ENCODE measurements around the gene TMEM143. TPM values are rescaled to one million over a fixed set of nuclear protein-coding genes. Genes with fewer than 3 reads are reported as not detected.
"Not testable (repeated sequence)": the region's sequence is repeated elsewhere in the genome, so short reads cannot be mapped to it uniquely, and the experiment has no call there.

The TMEM143 gene
- total RNA-seq = 1.6 and 1.8 TPM in 2 replicates

DNA sequence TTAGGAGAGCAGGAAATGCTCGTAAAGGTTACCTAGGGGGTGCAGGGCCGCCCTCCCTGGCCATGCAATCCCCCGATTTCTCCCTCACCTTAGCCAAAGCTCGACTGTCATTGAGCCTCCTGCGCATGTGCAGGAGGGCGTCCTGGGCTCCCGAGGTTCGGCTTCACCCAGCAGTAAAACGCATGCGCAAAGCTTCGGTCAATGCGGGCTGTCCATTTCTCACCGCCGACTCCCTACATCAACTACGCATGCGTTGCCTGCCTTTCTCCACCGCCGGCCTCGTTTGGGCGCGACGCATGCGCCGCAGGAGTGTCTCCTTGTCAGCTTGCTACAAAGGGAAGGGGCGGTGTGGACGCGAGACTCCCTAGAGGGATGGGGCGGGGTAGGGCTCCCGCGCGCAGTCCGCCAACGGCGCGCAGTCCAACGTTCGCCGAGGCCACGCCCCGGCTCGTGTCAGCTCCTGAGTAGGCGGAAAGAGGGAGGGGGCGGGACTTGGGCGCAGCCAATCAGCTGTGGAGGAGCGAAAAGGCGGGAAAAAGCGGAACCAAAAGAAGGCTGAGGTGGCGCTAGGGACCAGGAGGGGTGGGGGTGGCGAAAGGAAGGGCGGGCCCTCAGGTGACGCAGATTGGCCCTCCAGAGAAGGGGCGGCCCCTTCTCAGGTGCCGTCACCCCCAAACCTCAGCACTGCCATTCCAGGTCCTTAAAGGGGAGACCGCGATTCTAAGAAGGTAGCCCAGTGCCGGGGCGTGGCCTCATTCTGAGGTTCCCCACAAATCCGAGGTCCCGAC, at the start of gene TMEM143, which contains the start of gene SYNGR4:
Gene TMEM143 (minus strand): TSS at position 131 of the 788 bp plus-strand sequence. CDS start 20 bp downstream, at position 111.
Gene SYNGR4 (plus strand): TSS at position 558 of the 788 bp plus-strand sequence. CDS start 1,476 bp downstream, outside the sequence.
- peak; percentile 99 to 100 for DNase-seq (ENCODE audit: low read depth in 2 of 2)

DNA sequence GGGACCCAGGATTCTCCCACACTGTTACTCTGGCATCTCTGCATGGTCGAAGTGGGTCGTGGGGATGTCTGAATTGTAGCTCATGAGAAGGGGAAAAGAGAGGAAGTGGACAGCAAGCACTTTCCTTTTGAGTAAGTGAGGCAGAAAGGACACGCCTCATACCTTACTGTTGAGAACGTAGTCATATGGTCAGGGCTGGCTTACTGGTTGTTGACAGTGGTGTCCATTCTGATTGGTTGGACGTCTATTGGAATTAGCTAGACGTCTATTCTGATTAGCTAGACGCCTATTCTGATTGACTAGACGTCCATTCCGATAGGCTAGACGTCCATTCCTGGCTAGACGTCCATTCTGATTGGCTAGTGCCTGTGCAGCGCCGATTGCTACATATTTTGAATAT, 42.1 kb upstream of the TMEM143 start:
- no peak for DNase-seq (ENCODE audit: low read depth in 2 of 2)

DNA sequence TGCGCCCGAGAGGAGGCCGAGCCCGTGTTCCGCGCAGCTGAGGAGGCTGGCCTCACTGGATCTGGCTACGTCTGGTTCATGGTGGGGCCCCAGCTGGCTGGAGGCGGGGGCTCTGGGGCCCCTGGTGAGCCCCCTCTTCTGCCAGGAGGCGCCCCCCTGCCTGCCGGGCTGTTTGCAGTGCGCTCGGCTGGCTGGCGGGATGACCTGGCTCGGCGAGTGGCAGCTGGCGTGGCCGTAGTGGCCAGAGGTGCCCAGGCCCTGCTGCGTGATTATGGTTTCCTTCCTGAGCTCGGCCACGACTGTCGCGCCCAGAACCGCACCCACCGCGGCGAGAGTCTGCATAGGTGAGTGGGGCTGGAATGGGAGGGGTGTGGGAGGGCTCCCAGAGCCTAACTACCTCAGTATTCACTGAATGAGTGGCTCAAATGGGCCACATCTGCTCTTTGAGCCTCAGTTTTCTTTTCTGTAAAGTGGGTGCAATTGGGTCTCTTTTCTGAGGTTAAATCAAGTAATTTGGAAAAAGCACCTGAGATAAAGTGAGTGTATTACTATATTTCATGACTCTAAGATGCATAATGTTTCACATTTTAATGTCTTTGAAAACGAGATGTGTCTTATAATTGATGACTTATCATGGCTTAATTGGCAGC, 41.4 kb upstream of the TMEM143 start:
- DNase-seq (ENCODE audit: low read depth in 2 of 2) = no peak

DNA sequence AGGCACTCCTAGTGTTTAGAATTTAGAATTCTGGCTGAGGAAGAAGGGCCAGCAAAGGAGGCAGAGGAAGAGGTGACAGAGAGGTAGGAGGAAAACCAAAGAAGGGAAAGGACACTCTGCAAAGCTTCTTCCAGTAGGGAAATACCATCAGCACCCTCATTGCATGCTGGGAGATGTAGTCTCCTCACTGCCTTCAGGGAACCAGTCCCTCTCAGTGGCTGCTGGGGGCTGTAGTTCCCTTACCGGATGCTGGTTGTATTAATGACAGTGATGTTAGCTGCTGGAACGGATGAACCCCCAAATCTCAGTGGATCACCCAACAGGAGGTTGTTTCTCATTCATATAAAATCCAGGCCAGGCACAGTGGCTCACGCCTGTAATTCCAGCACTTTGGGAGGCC, 39.9 kb upstream of the TMEM143 start:
- DNase-seq (ENCODE audit: low read depth in 2 of 2) = peak; percentile 56 to 68

DNA sequence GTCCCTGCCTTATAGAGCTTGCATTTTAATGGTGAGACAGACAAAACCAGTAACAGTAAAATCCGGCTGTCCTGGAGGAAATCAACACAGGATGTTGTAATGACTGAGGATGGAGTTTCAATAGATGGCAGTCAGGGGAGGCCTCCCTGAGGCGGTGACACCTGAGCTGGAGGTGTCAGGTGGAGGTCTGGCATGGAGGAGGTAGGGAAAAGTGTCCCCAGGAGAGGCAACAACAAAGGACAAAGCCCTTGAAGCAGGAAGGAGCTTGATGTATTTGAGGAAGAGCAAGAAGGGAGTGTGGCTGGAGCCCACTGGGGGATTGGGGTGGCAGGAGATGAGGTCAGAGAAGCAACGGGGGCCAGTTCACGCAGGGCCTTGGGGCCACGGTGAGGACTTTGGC, 37.5 kb upstream of the TMEM143 start:
- no peak for DNase-seq (ENCODE audit: low read depth in 2 of 2)

DNA sequence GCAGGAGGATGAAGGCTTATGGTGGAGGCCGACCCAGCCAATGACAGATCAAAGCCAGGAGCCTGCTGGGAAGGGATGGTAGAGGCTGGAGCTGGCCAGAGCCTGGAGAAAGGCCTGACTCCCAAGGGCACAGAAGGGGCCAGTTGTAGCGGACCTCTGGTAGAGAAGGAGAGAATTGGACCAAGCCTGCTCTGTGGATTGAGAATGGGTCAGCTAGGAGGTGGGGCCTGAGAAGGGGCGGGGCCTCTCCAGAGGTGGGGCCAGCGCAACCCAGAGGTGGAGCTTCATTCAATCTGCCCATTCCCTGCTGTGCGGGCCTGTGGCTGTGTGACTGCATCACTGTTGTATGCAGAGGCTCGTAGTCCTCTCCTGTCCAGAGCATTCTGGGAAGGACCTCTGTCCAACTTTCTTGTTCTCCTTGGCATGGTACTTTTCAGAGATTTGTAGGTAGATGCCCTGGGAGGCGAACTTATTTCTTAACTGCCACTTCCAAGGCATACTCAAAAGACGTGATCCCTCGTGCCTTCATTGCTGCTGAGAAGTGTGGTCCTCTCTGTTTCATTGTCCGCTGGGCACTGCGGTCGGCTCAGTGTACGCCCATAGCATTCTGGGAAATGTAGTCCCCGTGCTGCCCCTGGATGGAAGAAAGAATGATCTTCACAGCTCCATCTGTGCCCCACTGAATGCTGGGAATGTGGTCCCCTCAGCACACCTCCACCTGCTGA, 36.4 kb upstream of the TMEM143 start:
- peak in 1 of 2 donors; percentile 82 for DNase-seq (ENCODE audit: low read depth in 2 of 2)

DNA sequence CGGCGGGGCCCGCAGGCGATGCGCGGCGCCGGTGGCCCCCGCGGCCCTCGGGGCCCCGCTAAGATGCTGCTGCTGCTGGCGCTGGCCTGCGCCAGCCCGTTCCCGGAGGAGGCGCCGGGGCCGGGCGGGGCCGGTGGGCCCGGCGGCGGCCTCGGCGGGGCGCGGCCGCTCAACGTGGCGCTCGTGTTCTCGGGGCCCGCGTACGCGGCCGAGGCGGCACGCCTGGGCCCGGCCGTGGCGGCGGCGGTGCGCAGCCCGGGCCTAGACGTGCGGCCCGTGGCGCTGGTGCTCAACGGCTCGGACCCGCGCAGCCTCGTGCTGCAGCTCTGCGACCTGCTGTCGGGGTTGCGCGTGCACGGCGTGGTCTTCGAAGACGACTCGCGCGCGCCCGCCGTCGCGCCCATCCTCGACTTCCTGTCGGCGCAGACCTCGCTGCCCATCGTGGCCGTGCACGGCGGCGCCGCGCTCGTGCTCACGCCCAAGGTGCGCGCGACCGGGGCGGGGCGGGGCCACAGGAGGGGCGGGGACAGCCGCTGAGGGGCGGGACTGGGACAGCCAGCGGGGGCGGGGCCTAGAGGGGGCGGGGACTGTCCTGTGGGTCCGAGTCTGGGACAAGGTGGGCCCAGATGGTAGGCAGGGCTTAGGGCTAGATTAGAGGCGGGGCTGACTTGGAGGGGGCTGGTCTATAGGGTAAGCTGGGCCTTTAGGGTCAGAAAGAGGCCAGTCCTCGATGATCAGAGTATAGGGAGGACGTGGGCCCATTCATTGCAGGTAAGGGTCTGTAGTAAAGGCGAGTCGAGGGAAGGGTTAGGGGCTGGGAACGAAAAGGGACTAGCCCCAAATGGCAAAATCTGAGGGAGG, 34.9 kb upstream of the TMEM143 start:
- peak in 1 of 2 donors; percentile 89 for DNase-seq (ENCODE audit: low read depth in 2 of 2)

DNA sequence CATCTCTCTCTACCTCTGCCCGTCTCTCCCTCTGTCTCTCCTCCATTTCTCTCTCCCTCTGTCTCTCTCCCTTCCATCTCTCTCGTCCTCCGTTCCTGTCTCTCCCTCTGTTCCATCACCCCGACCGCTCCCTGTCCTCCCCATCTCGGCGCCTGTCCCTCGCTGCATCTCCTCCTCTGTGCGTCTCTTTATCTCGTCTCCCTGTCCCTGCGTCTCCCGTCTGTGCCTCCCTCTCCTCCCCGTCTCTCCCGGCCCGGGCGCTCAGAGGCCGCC, 34.3 kb upstream of the TMEM143 start:
- no peak for DNase-seq (ENCODE audit: low read depth in 2 of 2)

DNA sequence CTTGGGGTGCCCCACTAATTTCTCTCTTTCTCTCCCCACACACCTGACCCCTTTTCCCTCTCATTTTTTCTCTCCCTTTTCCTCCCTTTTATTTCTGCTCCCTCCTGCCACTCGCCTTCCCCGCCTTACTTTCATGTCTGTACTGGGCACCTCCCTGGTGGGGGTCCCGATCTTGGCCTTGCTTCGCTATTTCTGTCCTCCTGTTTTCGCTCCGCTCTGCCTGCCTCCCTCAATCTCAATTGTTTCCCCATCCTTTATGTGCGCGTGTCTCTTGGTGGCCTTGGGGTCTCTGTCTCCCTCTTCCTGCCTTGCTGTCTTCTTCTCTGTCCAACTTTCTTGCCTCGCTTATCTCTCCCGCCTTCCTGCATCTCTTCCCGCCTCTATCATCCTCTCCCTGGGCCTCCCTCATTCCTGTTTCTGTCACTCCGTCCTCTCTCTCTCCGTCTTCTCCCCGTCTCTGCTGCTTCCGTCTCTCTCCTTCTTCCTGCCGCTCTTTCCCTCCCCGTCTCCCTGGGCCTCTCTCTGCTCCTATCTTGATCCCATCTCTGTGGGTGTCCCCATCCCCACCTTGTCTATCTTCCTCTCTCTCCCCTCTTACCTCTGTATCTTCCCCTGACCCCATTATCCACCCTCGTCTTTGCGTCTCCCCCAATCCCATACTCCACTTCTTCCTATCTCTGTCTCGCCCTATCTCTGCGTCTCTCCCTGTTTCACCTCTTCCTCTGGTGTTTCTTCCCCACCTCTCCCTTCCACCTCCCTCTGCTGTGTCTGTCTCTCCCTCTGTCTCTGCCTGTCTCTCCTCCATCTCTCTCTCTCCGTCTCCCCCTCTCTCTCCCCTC, 33.7 kb upstream of the TMEM143 start:
- no peak for DNase-seq (ENCODE audit: low read depth in 2 of 2)

DNA sequence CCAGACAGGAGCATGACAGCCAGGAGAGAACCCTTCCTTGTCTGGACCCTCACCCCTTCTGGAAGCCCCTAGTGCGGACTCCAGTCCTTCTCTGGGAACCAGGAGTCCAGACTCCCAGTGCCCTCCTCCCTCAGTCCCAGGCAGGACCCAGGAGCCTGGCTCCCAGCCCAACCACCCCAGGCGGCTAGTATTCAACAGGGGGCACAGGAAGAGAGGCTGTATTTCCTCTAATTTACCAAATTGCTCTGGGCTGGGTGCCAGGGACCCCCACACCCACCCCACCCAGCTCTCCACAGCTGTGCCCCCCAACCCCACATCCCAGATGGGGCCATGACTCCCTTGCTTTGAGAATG, 33.1 kb upstream of the TMEM143 start:
- no peak for DNase-seq (ENCODE audit: low read depth in 2 of 2)

DNA sequence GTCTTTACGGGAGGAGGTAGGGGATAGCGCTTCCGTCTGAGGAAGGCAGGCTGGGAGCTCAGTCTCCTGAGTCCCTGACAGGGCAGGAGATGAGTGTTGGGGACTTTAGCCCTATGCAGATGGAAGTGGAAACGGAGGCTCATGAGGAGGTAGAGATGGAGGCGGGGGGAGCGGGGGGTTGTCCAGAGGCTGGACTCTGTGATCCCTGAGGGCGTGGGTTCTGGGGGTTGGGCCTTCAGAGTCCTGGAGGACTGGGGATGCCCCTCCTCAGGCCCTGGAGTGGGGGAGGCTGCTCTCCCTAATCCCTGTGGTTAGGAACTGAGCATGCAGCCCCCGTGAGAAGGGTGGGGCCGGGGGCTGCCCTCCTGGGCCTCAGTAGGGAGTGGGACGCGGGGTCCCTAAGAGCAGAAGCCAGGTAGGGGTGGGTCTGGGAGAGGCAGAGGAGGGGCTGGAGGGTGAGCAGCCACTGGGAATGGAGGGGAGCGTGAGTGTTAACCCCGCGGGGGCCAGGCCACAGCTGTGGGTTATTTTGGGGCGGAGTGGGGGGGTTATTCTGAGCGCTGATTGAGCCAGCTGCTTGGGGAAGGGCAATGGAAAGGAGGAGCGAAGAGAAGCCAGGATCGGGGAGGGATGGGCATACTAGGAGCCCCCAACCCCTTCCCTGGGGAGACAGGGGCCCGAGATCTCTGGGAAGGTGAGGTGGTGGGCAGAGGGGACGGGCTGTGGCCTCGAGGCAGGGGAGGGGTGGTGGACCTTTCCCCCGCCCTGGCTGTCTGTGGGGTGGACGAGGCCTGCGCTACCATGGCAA, 32.5 kb upstream of the TMEM143 start:
- DNase-seq (ENCODE audit: low read depth in 2 of 2) = no peak

DNA sequence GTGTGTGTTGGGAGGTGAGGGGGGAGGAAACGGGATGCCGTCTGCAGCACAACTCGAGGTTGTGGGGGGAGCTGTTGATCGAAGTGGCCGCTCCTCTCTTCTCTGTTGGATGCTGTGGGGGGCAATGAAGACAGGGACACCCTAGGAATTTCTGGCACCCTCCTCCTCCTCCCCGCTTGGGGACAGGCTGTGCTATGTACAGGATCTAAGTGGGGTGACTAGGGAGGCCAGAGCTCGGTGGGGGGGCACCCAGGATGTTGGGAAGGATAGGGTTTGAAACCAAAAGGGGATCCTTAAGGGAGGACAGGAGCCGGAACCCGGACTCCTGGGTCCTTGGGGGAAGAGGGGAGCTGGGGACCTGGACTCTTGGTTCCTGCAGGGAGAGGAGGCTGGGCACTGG, 31.8 kb upstream of the TMEM143 start:
- DNase-seq (ENCODE audit: low read depth in 2 of 2) = no peak

DNA sequence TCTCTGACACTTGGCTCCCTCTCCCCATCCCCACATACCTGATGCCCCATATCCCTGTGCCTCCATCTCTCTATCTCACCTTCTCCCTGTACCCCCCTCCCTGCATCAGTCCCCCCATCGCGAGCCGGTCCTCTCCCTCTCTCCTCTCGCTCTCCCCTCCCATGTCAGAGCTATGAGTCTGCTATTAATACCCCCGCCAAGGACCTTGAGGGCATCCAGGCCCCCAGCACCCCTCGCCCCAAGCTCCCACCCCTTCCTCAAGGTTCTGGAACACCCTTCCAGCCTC, 31.4 kb upstream of the TMEM143 start:
- no peak for DNase-seq (ENCODE audit: low read depth in 2 of 2)

DNA sequence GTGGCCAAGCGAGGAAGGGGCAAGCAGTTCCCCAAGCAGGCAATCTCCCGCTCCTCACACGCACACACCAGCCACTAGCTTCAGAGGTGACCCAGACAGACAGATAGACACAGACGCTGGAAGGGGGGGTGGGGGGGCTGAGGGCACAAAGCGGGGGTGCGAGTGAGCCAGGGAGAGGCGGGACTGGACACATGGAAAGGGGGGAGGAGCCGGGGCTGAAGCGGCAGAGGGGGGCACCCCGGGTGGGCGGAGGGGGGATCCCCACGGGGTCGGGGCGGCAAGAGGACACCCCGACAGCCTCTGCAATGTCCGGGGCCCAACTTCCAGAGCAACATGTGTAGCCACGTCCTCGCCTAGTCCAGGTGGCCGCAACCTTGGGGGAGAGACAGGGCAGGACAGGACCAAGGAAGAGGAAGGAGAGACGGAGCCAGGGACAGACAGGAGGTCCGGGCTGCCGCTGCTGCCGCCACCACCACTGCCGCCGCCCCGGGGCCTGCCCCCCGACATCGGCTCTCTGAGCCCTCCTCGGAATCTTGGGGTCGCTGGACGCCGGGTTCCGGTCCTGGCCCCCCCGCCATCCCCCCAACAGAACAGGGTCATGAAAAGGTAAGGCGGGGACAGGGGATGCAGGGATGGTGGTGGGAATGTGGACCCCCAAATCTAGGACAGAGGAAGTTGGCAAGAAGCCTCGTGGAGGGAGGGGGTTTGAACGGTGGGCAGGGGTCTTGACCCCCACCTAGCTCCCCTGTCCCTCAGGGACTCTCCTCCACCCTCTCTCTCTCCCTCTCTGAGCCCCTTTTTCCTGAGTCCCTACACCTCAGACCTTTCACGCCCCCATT, 30.8 kb upstream of the TMEM143 start:
- DNase-seq (ENCODE audit: low read depth in 2 of 2) = no peak

DNA sequence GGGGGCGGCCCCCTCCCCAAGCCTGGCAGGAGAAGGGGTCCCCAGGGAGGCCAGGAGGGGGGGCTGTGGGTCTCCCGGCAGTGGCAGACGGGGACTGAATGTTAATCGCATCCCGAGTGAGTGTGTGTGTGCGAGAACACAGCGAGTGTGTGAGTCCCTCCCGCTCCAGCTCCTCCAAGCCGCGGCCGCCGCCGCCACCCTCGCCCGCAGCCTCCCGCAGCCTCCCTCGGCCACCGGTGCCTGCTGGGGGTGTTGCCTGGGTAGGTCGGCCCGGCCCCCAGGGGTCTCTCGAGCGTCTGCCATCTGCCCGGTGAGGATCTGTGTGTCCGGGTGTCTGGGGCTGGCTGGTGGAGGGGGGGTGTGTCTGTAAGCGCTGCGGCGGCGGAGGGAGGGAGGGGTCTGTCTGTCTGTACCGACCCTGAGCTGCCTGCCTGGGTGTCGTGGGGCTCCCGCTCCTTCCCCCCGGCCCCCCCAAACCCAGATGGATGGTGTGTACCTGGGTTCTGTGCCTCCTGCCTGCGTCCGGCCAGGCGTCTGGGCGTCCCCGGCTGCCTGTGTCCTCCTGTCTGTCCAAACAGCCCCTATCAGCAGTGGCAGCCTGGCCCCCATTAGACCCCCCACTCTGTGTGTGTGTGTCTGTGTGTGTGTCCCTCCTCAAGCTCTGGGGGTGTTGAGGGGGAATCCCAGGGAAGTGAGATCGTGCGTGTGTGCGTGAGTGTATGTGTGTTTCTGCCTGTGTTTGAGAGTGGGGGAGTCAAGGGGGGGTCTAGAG, 30.0 kb upstream of the TMEM143 start, which contains the start of gene GRIN2D:
Gene GRIN2D (plus strand): TSS at position 110 of the 772 bp plus-strand sequence. CDS start 4,725 bp downstream, outside the sequence.
- peak in 1 of 2 donors; percentile 30 for DNase-seq (ENCODE audit: low read depth in 2 of 2)

DNA sequence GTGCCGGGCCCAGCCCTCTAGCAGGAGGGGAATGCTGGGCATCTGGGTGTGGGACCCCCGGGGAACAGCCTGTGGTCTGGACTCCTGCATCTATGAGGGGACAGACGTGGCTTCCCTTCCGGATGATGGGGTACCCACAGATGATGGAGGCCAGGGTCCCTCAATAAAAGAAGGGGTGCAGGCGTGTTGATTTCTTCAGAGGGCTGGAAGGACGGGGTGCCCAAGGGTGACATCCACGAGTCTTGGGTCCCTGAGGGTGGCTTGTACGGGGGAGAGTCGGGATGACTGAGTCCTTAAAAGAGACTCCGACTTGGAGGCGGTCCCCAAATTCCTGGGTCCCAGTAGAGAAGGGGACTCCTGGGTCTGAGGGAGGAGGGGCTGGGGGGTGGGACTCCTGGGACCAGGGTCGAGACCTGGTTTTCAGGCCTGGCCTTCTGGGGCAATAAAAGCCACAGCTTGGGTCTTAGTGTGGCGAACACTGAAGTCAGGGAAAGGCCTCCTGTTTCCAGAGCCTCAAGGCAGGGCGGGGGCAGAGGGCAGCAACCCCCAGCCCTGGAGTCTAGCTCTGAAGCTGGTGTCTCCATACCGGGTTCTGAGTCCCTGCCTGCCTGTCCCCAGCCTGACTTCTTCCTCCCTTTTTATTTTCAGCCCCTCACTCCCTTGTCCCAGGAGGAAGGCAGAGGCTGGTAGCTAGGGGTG, 29.3 kb upstream of the TMEM143 start:
- no peak for DNase-seq (ENCODE audit: low read depth in 2 of 2)

DNA sequence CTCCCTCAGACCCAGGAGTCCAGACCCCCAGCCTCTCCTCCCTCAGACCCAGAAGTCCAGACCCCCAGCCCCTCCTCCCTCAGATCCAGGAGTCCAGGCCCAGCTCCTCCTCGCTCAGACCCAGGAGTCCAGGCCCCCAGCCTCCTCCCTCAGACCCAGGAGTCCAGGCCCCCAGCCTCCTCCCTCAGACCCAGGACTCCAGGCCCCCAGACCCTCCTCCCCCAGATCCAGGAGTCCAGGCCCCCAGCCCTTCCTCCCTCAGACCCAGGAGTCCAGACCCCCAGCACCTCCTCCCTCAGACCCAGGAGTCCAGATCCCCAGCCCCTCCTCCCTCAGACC, 28.2 kb upstream of the TMEM143 start:
- DNase-seq (ENCODE audit: low read depth in 2 of 2) = not testable (repeated sequence)
